ENCODE measurements around the gene ZNF275. TPM values are rescaled to one million over a fixed set of nuclear protein-coding genes. Genes with fewer than 3 reads are reported as not detected.

ZNF275 gene
- total and polyA plus RNA-seq, 4 donors, result 6.2 to 13.9 (median 8.6) TPM

DNA sequence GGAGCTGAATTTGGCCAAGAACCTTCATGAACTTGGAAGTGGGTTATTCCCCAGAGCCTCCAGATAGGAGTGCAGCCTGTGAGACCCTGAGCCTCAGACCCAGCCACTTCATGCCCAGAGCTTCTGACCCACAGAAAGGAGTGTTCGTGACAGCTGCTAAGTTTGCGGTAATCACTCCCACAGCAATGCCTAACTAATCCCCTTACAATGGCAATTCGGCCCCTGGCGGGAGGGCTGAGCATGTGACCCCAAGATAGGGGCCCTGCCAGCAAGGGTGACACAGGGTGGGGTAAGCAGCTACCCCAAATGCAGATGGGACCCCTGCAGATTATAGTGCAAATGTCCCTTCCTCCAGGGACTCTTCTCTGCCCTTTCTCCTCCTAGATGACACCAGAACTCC lies 44.7 kb downstream of the ZNF275 start:
- TF ChIP-seq ZBTB33 (IDR thresholded peaks at IDR 0.05), result no peak
- TF ChIP-seq EGR1 (IDR thresholded peaks at IDR 0.05; ENCODE audit: low read depth in 2 of 2), result no peak
- no peak for TF ChIP-seq FOXA1 (IDR thresholded peaks at IDR 0.05)
- no peak for TF ChIP-seq TAF1 (conservative IDR thresholded peaks at IDR 0.05)
- TF ChIP-seq GABPA (IDR thresholded peaks at IDR 0.05 in 1 of 2, conservative IDR thresholded peaks at IDR 0.05 in 1 of 2), result no peak
- TF ChIP-seq REST (IDR thresholded peaks at IDR 0.05), result no peak
- TF ChIP-seq CTCF (IDR thresholded peaks at IDR 0.05; ENCODE audit: low read depth, low read length, missing input control), result no peak
- TF ChIP-seq SP1 (IDR thresholded peaks at IDR 0.05), result no peak
- TF ChIP-seq RAD21 (IDR thresholded peaks at IDR 0.05), result no peak
- TF ChIP-seq JUND (IDR thresholded peaks at IDR 0.05), result no peak
- TF ChIP-seq, protein P1, sequence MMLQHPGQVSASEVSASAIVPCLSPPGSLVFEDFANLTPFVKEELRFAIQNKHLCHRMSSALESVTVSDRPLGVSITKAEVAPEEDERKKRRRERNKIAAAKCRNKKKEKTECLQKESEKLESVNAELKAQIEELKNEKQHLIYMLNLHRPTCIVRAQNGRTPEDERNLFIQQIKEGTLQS (IDR thresholded peaks at IDR 0.05), result no peak
- TF ChIP-seq, protein P2, sequence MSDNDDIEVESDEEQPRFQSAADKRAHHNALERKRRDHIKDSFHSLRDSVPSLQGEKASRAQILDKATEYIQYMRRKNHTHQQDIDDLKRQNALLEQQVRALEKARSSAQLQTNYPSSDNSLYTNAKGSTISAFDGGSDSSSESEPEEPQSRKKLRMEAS (IDR thresholded peaks at IDR 0.05), result no peak
- Histone ChIP-seq H3K36me3 (ENCODE audit: control insufficient read depth in 4 of 4, insufficient read depth in 3 of 4, low read depth in 1 of 4, low read length in 3 of 4) (no peaks in the 10 kb centered on the region), H3K9ac (ENCODE audit: low read depth in 1 of 2, low read length in 2 of 2) (no peak overlapping the region), H3K4me3 (ENCODE audit: low read depth in 1 of 3, low read length in 3 of 3) (no peak overlapping the region), H3K4me1 (ENCODE audit: control insufficient read depth in 4 of 4, insufficient read depth in 4 of 4, low read length in 3 of 4) (peaks cover 0 to 6% (median 2%) of the 10 kb centered on the region in 4 donors), H3K27me3 (ENCODE audit: control insufficient read depth in 4 of 4, insufficient read depth in 4 of 4, low read length in 3 of 4) (no peaks in the 10 kb centered on the region), H3K9me3 (ENCODE audit: control insufficient read depth in 4 of 4, low read length in 3 of 4) (no peaks in the 10 kb centered on the region), H3K27ac (ENCODE audit: low read depth in 1 of 2, low read length in 2 of 2) (no peak overlapping the region)
- WGBS, result 98% methylated on average over 4 of the region's 4 CpGs
- no peak for DNase-seq (ENCODE audit: low spot score)

DNA sequence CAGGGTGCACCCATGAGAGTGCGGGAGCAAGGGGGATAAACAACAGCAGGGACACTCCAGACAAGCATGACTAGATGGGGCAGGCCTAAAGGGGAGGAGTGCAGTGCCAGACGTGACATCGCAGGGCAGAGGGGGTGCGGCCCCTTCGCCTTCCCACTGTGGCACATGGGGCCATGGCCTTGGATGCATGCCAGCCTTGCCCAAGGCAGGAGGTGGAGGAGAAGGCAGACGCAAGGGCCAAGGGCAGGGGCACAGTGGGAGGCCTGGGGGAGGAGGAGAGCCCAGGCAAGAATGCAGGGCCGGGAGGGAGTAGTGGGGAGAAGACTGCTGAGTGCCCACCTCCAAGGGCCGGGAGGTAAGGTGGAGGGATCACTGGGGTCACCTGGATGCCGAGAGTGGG lies 45.6 kb downstream of the ZNF275 start:
- no peak overlapping the region for H3K9ac ChIP-seq (ENCODE audit: low read depth in 1 of 2, low read length in 2 of 2)
- no peak overlapping the region for H3K4me3 ChIP-seq (ENCODE audit: low read depth in 1 of 3, low read length in 3 of 3)
- DNase-seq (ENCODE audit: low spot score), result no peak
- no peak overlapping the region for H3K27ac ChIP-seq (ENCODE audit: low read depth in 1 of 2, low read length in 2 of 2)
- H3K36me3 ChIP-seq (ENCODE audit: control insufficient read depth in 4 of 4, insufficient read depth in 3 of 4, low read depth in 1 of 4, low read length in 3 of 4), result no peaks in the 10 kb centered on the region
- WGBS, result 95% methylated on average over 9 of the region's 9 CpGs
- no peaks in the 10 kb centered on the region for H3K27me3 ChIP-seq (ENCODE audit: control insufficient read depth in 4 of 4, insufficient read depth in 4 of 4, low read length in 3 of 4)
- H3K9me3 ChIP-seq (ENCODE audit: control insufficient read depth in 4 of 4, low read length in 3 of 4), result no peaks in the 10 kb centered on the region
- no peak for TF ChIP-seq EGR1 (IDR thresholded peaks at IDR 0.05; ENCODE audit: low read depth in 2 of 2)
- TF ChIP-seq, protein P1 (IDR thresholded peaks at IDR 0.05), result no peak
- TF ChIP-seq FOXA1 (IDR thresholded peaks at IDR 0.05), result no peak
- no peak for TF ChIP-seq NR2F2 (IDR thresholded peaks at IDR 0.05)
- no peak for TF ChIP-seq HNF4A (conservative IDR thresholded peaks at IDR 0.05)
- no peak for TF ChIP-seq ZBTB33 (IDR thresholded peaks at IDR 0.05)
- H3K4me1 ChIP-seq (ENCODE audit: control insufficient read depth in 4 of 4, insufficient read depth in 4 of 4, low read length in 3 of 4), result peaks cover 0 to 6% (median 2%) of the 10 kb centered on the region in 4 donors

Measured in liver (tissue), 9 donors.